Bone marrow (tissue), 2 donors: ENCODE results near the gene LPCAT1.
"Not testable (repeated sequence)": the region's sequence is repeated elsewhere in the genome, so short reads cannot be mapped to it uniquely, and the experiment has no call there.

Source experiments
- DNase-seq, 2 donors: peaks; one replicate each; lab custom pipeline; 2025; lab: John Stamatoyannopoulos, UW

Gene LPCAT1

GRCh38 chr5:1428107-1428506 is 95.7 kb downstream of the LPCAT1 start:
- DNase-seq = no peak

GRCh38 chr5:1424716-1425115 is 99.0 kb downstream of the LPCAT1 start:
- no peak for DNase-seq

- no peak for DNase-seq
Observed at GRCh38 chr5:1423901-1424603, 99.7 kb downstream of the LPCAT1 start.

GRCh38 chr5:1422522-1422921 is 101.2 kb downstream of the LPCAT1 start:
- not testable (repeated sequence) for DNase-seq

DNA sequence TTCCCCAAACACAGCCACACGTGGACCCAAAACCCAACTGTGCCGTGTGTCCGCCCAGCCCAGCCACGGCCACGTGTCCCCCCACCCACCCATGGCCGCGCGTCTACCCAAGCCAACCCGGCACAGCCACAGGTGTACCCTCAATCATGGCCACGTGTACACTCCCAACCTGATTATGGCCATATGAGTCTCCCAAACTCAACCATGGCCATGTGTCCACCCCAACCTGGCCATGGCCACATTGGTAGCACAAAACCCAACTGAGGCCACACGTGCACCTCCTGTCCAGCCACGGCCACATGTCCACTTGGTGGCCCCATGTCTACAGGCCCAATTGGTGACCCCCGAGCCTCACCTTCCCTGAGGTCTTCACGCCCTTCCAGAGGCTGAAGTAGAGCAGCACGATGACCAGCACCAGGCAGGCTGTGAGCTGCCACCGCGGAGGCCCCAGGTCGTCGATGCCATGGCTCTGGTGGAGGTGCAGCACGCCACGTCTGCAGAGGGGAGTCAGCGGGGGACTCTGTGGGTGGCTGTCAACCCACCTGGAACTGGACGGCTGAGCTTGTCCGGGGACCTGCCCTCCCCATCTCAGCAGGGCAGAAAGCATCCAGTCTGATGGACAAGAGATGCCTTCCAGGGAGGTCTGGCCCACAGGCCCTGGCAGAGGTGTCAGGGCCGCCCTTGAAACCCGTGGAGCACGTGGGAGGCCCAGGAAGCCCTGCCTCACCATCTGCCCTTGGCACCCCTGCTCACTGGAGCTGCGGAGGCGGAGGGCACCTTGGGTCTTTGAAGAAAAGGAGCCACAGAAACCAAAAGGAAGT is 102.0 kb downstream of the LPCAT1 start:
- DNase-seq = no peak

- DNase-seq = no peak
Observed at GRCh38 chr5:1420211-1421195, 103.3 kb downstream of the LPCAT1 start.

DNA sequence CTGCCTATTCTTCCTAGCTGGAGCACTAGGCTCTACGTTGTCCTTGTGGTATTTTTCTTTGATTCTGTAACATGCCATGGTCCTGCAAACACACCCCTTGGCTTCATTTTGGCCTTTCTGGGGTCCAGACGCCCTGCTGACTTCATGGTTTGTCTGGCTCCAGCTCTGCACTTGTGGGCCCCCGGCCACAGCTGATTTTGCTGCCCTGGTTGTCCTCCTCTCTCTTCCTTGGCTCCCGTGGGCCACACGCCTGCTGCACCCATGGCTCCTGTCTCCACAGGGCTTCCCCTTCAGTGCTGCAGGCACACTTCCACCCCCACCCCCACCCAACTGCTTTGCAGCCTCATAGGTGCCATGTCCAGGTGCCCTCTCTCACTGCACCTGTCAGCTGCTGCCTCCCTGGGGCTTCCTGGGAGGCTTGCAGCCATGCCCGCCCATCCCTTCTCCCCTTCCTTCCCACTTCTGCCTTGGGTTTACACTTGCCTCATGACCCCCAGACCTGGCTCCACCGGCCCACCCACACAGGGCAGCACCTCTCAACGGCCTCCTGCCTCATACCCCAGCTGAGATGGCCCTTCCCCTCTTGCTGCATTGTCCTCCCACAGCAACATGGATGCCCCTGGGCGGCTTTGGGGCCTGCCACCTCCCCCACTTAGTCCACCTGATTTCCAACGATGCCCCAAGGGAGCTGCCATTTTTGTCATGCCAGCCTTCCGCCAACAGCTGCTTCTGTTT is 104.1 kb downstream of the LPCAT1 start:
- DNase-seq = no peak

DNA sequence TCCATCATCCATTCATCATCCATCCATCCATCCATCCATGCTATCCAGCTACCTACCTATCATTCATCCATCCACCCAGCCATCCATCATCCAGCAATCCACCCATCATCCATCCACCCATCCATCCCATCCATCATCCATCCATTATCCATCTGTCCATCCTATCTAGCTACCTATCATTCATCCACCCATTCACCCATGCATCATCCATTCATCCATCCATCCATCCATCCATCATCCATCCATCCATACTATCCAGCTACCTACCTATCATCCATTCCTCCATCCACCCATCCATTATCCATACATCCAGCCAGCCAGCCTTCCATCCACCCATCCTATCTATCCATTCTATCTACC is 104.9 kb downstream of the LPCAT1 start:
- no peak for DNase-seq

- no peak for DNase-seq
Observed at GRCh38 chr5:1418238-1418920, 105.4 kb downstream of the LPCAT1 start.

DNA sequence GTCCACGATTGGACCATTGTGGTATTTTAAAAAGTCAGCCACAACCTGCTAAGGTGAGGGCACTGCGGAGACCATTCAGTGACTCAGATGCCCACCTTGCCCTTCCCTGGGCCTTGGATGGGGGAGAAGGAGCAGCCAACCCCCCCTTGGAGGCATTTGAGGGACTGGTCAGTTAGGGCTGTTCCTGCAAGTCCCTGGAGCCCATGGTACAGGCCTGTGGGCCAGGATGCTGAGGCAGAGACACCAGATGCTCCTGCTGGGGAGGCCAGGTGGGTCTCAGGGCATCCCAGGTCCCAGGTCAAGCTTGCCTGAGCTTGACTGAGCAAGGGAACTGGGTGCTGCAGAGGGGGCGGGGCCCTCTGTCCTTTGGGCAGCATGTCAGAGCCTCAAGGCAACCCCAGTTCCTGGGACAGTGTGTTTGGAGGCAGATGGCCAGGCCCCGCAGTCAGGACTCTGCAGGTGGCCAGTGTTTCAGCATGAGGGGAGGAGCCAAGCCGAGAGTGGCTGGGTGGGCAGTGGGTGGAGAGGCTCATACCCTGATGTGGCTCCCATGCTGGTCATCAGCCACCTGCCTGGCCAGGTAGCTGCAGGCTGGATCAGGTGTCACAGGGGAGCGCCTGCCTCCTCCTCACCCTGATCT is 106.1 kb downstream of the LPCAT1 start:
- DNase-seq = no peak

DNA sequence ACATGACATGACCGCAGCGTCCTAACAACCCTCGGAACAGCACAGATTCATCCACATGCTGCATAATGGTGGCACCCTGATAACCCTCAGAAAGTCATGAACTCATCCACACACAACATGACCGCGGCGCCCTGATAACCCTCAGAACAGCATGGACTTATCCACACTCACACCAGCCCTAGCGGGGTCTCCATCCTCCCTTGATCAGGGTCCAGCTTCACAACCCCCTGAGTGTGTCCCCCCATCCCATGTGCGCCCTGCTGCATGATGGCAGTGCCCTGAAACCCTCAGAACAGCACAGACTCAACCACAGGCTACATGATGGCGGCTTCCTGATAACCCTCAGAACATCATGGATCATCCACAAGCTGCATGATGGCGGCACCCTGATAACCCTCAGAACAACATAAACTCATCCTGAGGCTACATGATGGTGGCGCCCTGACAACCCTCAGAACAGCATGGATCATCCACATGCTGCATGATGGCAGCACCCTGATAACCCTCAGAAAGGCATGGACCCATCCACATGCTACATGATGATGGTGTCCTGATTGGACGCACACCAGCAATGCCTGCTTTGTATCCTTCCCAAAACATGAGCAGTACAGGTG is 106.8 kb downstream of the LPCAT1 start:
- no peak for DNase-seq

GRCh38 chr5:1415626-1416360 is 108.0 kb downstream of the LPCAT1 start:
- no peak for DNase-seq

GRCh38 chr5:1415059-1415425 is 108.7 kb downstream of the LPCAT1 start:
- DNase-seq = no peak

DNA sequence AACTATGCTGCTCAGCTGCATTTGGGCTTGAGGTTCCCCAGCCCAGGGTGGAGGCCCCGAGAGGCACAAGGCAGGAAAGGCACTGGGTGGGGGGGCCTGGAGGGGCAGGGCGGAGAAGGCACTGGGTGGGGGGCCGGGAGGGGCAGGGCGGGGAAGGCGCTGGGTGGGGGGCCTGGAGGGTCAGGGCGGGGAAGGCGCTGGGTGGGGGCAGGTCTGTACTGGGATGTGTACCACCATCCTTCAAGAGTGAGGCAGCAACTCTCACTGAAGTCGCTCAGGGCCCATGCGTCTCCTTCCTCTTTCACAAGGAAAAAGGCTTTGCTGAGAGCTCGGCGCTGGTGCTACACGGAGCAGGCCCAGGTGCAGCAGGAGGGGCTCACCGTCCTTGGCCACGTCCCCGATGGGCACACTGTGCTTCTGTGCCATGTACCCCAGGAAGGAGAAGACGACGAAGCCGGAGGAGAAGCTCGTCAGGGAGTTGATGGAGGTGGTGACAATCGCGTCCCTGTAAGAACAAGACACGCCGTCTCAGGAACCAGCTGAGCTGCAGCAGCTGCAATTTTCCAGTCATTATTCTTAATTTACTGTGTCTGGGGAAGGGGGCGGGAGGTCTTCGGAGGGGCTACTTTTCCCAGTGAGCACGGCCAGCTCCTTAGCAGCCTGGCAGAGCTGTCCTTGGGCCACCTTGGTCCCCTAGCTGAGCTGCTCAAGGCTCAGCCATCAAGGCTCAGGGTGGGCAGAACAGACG is 109.3 kb downstream of the LPCAT1 start:
- DNase-seq = no peak

DNA sequence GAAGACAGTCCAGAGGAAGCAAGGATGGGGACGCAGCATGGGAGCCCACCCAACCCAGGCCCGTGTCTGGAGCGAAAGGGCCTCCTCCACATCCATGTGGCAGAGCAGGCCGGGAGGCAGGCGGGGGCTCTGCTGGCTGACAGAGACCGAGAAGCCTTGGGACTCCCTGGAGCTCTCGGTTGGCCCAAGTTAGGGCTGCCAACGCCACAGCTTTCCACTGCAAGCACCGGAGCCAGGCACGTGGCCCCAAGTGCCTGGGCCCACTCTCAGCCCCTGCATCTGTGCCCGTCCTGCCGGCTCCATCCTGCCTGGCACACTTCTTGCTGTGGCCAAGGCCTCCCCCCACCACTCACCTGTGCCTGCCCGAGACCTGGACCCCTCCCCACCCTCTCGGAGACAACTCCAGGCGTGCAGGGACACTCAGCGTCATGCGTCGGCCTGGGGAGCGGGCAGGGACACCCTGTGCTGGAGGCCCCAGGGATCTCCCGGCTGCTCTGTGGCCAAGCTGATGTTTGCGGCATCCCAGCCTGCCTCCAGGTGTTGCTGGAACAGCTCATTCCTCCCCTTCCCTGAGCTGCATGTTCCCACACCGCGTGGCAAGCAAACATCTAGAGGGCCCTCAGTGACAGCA is 110.0 kb downstream of the LPCAT1 start:
- no peak for DNase-seq

GRCh38 chr5:1413211-1413610 is 110.5 kb downstream of the LPCAT1 start:
- no peak for DNase-seq

- DNase-seq = no peak
Observed at GRCh38 chr5:1412621-1413020, 111.1 kb downstream of the LPCAT1 start.

DNA sequence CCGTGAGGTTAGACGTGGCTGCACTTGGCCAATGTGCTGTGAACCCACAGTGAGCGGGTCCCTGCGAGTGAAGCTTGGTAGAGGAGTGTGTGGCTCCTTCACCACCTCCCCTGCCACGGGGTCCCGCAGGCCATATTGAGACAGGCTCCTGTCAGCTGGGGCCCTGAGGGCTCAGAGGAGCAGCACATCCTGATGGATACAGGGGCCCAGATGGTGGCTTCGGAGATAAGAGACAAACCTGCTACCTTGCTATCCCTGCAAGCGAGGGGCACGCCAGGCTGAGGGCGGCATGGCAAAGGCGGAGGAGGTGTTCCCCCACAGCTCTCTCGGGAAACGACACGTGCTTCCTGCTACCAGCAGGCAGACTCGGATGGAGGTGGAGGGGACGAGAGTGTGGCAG is 111.6 kb downstream of the LPCAT1 start:
- DNase-seq = no peak
